SK-MEL-5 (cell line): ENCODE data around the gene LRRC73. TPM values are rescaled to one million over a fixed set of nuclear protein-coding genes. Genes with fewer than 3 reads are reported as not detected.
"Not testable (repeated sequence)": the region's sequence is repeated elsewhere in the genome, so short reads cannot be mapped to it uniquely, and the experiment has no call there.

Experiments used
- DNase-seq: peaks from one replicate; pipeline ENCODE4 v3.0.0-alpha.2; 2016; ENCODE audit warnings: low read depth, low spot score
- in situ Hi-C: cut with HindIII; loops from 2 replicates; pipeline ENCODE4 v1.10.0; 2016; ENCODE audit warnings: low sequenced_read_pairs, high pct_unique_total_duplicates, low pct_unique_long_range_greater_than_20kb
- polyA plus RNA-seq, 2 experiments: library from polyadenylated mRNA; depleted of rRNA; stranded (reverse); fragments of >200 nt; gene quantifications; 2 replicates each; pipeline ENCODE4 v1.2.3, GENCODE V29; 2015
- total RNA-seq: library from RNA; depleted of rRNA; stranded (reverse); fragments of >200 nt; shearing (Covaris generic); gene quantifications from 2 replicates; pipeline ENCODE4 v1.2.3, GENCODE V29; 2014; rRNA removed

The LRRC73 gene
- 0.42 and 0.64 TPM in 2 replicates for total RNA-seq
- polyA plus RNA-seq (2015; cell fraction: cytosol; rRNA removed), result 1.2 and 1.4 TPM in 2 replicates
- polyA plus RNA-seq (2015; cell fraction: nucleus; rRNA removed), result 0.49 and 0.54 TPM in 2 replicates

GRCh38 chr6:43509984-43510826, at the start of gene LRRC73:
Gene LRRC73 (minus strand): TSS chr6:43510346. CDS start chr6:43509785, 561 bp downstream.
- DNase-seq, result peak; percentile 77
- in situ Hi-C loops, result no loop called here

- no peak for DNase-seq
- in situ Hi-C loops, result no loop called here
Observed at GRCh38 chr6:43559328-43559727, 49.2 kb upstream of the LRRC73 start.

GRCh38 chr6:43557620-43558019, 47.5 kb upstream of the LRRC73 start:
- DNase-seq, in situ Hi-C loops: not testable (repeated sequence)

GRCh38 chr6:43547222-43547621, 37.1 kb upstream of the LRRC73 start:
- DNase-seq, result no peak
- in situ Hi-C loops, result no loop called here

GRCh38 chr6:43544461-43544860, 34.3 kb upstream of the LRRC73 start:
- DNase-seq, result no peak
- in situ Hi-C loops, result no loop called here

GRCh38 chr6:43541774-43542471, 31.8 kb upstream of the LRRC73 start:
- in situ Hi-C loops, result no loop called here
- DNase-seq, result no peak

GRCh38 chr6:43540507-43540906, 30.4 kb upstream of the LRRC73 start:
- no peak for DNase-seq
- in situ Hi-C loops, result no loop called here

GRCh38 chr6:43539409-43539808, 29.3 kb upstream of the LRRC73 start:
- in situ Hi-C loops, DNase-seq: not testable (repeated sequence)

- DNase-seq, in situ Hi-C loops: not testable (repeated sequence)
Observed at GRCh38 chr6:43538986-43539385, 28.8 kb upstream of the LRRC73 start.

GRCh38 chr6:43532201-43532600, 22.1 kb upstream of the LRRC73 start:
- no peak for DNase-seq
- in situ Hi-C loops, result no loop called here

GRCh38 chr6:43524483-43524961, 14.4 kb upstream of the LRRC73 start:
- DNase-seq, result no peak
- in situ Hi-C loops, result no loop called here

GRCh38 chr6:43523284-43523683, 13.1 kb upstream of the LRRC73 start:
- in situ Hi-C loops, result no loop called here
- DNase-seq, result no peak

GRCh38 chr6:43522547-43523261, 12.6 kb upstream of the LRRC73 start:
- in situ Hi-C loops, result no loop called here
- DNase-seq, result no peak

GRCh38 chr6:43521836-43522235, 11.7 kb upstream of the LRRC73 start:
- no peak for DNase-seq
- in situ Hi-C loops, result no loop called here

- no peak for DNase-seq
- in situ Hi-C loops, result no loop called here
Observed at GRCh38 chr6:43520097-43520496, 10.0 kb upstream of the LRRC73 start.

GRCh38 chr6:43517505-43518357, 7.6 kb upstream of the LRRC73 start:
- in situ Hi-C loops, result no loop called here
- DNase-seq, result no peak
